Measurements from ENCODE around the gene MLLT6.

The MLLT6 gene

GRCh38 chr17:38704606-38705522, at the start of gene MLLT6:
MLLT6 (plus strand) TSS chr17:38705273; CDS start chr17:38705633, 360 bp downstream.
- peak; percentile 24 for DNase-seq

- no peak for DNase-seq
Measured at GRCh38 chr17:38656959-38657823, 47.9 kb upstream of the MLLT6 start.

- no peak for DNase-seq
Measured at GRCh38 chr17:38657824-38658740, 47.0 kb upstream of the MLLT6 start.

- no peak for DNase-seq
Measured at GRCh38 chr17:38658741-38659345, 46.2 kb upstream of the MLLT6 start.

- DNase-seq, result no peak
Measured at GRCh38 chr17:38659415-38659814, 45.7 kb upstream of the MLLT6 start.

- DNase-seq, result no peak
Measured at GRCh38 chr17:38660097-38661025, 44.7 kb upstream of the MLLT6 start.

- no peak for DNase-seq
Measured at GRCh38 chr17:38663125-38663751, 41.8 kb upstream of the MLLT6 start.

GRCh38 chr17:38663964-38664644, 41.0 kb upstream of the MLLT6 start:
- no peak for DNase-seq

- peak; percentile 31 for DNase-seq
Measured at GRCh38 chr17:38667099-38667786, 37.8 kb upstream of the MLLT6 start.

GRCh38 chr17:38667787-38668122, 37.3 kb upstream of the MLLT6 start:
- no peak for DNase-seq

- no peak for DNase-seq
Measured at GRCh38 chr17:38669520-38669919, 35.6 kb upstream of the MLLT6 start.

- no peak for DNase-seq
Measured at GRCh38 chr17:38671939-38672720, 32.9 kb upstream of the MLLT6 start.

- no peak for DNase-seq
Measured at GRCh38 chr17:38672788-38673706, 32.0 kb upstream of the MLLT6 start.

GRCh38 chr17:38673707-38674013, 31.4 kb upstream of the MLLT6 start:
- no peak for DNase-seq

- DNase-seq, result no peak
Measured at GRCh38 chr17:38674014-38674748, 30.9 kb upstream of the MLLT6 start.

- DNase-seq, result peak; percentile 87
Measured at GRCh38 chr17:38674749-38675615, 30.1 kb upstream of the MLLT6 start, which contains the start of gene EPOP. EPOP (minus strand) TSS chr17:38674957; CDS start chr17:38674495, 462 bp downstream.

Data from T1000 (cell line).